DND-41 (cell line): ENCODE results near the gene OSGEP.

Experiments
- EZH2 ChIP-seq: IDR thresholded peaks from 3 replicates; pipeline ENCODE4 v1.6.1; 2012; ENCODE audit warnings: borderline replicate concordance, low read depth, mild to moderate bottlenecking, moderate library complexity, low read length, inconsistent platforms; ENCODE audit not compliant: severe bottlenecking
- TF ChIP-seq, protein P1 (sequence below): IDR thresholded peaks from 2 replicates; pipeline ENCODE4 v1.5.1; 2012; ENCODE audit warnings: borderline replicate concordance, low read length, moderate library complexity, mild to moderate bottlenecking; ENCODE audit not compliant: poor library complexity, severe bottlenecking; ENCODE audit errors: extremely low read depth

GRCh38 chr14:20469890-20470602, 15.4 kb upstream of the OSGEP start:
- TF ChIP-seq, protein P1, sequence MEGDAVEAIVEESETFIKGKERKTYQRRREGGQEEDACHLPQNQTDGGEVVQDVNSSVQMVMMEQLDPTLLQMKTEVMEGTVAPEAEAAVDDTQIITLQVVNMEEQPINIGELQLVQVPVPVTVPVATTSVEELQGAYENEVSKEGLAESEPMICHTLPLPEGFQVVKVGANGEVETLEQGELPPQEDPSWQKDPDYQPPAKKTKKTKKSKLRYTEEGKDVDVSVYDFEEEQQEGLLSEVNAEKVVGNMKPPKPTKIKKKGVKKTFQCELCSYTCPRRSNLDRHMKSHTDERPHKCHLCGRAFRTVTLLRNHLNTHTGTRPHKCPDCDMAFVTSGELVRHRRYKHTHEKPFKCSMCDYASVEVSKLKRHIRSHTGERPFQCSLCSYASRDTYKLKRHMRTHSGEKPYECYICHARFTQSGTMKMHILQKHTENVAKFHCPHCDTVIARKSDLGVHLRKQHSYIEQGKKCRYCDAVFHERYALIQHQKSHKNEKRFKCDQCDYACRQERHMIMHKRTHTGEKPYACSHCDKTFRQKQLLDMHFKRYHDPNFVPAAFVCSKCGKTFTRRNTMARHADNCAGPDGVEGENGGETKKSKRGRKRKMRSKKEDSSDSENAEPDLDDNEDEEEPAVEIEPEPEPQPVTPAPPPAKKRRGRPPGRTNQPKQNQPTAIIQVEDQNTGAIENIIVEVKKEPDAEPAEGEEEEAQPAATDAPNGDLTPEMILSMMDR: no peak
- no peak for TF ChIP-seq EZH2
